ENCODE data around the gene SFRP4.
"Not testable (repeated sequence)": the region's sequence is repeated elsewhere in the genome, so short reads cannot be mapped to it uniquely, and the experiment has no call there.

SFRP4 gene

DNA sequence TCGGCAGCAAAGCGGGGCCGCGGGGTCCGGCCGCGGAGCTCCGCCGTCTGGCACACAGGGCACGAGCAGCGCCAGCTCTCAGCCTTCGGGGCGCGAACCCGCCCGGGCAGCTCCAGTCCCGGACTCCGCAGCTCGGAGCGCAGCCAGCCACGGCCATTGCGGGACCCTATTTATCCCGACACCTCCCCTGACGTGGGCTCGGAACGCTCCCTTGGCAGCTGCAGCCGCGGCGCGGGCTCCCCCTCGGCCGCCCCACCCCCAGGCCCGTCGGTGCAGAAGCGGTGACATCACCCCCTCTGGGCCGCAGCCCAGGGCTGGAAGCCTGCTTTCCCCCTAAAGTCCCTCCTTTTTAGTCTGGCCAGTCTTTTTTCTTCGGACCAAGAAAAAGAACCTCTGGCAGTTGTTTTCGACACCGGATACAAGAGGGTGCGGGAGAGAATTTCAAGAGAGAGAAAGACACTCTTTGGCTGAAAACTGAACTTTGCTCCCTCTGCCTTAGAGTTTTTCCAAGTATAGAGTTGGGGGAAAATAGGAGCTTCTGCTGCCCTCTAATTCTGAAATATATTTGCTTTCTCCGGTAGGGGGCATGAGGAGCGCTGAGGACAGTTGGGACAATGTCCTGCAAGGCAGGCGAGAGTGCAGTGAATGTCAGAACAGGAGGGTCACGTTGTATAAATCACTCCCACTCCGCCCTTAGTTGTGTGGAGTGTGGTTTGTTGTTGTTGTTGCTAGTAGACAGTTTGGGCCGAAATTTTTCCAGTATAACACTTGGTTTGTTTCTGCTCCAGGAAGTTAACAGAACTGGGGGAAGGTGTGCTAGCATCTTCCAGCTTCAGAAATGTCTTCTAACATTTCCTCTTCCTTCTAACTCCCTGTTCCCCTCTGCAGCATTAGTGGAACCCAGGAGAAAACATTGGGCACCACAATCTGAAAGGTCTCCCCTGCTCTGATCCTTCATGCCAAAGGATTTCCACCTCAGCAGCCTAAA is at the start of gene SFRP4:
Gene SFRP4, minus strand, starts transcription at position 145 of the 988 bp plus-strand sequence. CDS start 280 bp downstream, outside the sequence.
- no peak for DNase-seq (ENCODE audit: extremely low read depth, low read depth)
- TF ChIP-seq, protein P1, sequence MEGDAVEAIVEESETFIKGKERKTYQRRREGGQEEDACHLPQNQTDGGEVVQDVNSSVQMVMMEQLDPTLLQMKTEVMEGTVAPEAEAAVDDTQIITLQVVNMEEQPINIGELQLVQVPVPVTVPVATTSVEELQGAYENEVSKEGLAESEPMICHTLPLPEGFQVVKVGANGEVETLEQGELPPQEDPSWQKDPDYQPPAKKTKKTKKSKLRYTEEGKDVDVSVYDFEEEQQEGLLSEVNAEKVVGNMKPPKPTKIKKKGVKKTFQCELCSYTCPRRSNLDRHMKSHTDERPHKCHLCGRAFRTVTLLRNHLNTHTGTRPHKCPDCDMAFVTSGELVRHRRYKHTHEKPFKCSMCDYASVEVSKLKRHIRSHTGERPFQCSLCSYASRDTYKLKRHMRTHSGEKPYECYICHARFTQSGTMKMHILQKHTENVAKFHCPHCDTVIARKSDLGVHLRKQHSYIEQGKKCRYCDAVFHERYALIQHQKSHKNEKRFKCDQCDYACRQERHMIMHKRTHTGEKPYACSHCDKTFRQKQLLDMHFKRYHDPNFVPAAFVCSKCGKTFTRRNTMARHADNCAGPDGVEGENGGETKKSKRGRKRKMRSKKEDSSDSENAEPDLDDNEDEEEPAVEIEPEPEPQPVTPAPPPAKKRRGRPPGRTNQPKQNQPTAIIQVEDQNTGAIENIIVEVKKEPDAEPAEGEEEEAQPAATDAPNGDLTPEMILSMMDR (IDR thresholded peaks at IDR 0.05; ENCODE audit: low read depth, low read length, missing control alignments): peak; percentile 58
- H3K4me3 ChIP-seq (replicated peaks; ENCODE audit: low read depth, low read length): no peak within 1 kb of the TSS

DNA sequence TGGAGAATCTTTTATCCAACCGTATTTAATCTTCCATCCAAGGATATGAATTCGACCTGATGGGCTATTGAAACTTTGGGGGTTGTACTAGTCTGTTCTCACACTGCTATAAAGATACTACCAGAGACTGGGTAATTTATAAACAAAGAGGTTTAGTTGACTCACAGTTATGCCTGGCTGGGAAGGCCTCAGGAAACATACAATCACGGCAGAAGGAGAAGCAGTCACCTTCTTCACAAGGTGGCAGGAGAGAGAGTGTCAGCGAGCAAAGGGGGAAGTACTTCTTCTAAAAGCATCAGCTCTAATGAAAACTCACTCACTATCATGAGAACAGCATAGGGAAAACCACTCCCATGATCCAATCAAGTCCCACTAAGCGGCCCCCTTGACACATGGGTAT is 47.6 kb upstream of the SFRP4 start:
- no peak for DNase-seq (ENCODE audit: extremely low read depth, low read depth)
- TF ChIP-seq, protein P1 (IDR thresholded peaks at IDR 0.05; ENCODE audit: low read depth, low read length, missing control alignments): no peak
- no peak overlapping the region for H3K4me3 ChIP-seq (replicated peaks; ENCODE audit: low read depth, low read length)

DNA sequence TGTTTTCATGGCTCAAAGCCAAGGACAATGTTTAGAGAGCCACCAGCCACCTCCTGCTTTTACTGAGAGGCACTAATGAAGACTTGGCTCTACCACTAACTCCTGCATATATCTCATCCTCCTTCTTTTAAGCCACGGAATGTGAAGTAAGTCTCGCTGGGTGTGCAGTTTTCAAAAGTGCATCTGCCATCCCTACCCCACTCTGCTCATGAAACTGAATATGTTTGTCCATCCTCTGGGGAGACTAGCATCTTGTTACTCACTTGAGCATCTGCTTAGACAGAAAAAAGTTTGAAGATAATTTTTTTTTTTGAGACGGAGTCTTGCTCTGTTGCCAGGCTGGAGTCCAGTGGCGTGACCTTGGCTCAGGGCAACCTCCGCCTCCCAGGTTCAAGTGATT is 44.6 kb upstream of the SFRP4 start:
- no peak for DNase-seq (ENCODE audit: extremely low read depth, low read depth)
- TF ChIP-seq, protein P1 (IDR thresholded peaks at IDR 0.05; ENCODE audit: low read depth, low read length, missing control alignments): no peak
- H3K4me3 ChIP-seq (replicated peaks; ENCODE audit: low read depth, low read length): no peak overlapping the region

DNA sequence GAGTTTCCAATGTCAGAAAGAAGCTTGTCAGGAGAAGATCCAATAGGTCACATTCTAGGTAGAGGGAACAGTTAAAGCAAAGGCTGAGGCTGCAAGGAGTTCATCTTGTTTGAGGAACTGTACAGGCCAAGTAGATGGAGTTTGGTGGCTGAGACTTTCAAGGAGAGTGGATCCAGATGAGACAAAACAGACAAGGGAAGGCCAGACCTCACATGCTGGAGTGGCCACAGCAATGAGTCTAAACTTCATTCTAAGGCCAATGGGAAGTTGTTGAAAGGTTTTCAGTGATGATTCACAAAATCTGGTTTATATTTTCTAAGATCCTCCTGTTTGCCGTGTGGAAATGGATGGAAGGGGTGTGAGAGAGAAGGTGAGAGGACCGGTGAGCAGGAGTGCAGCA is 43.9 kb upstream of the SFRP4 start:
- TF ChIP-seq, protein P1 (IDR thresholded peaks at IDR 0.05; ENCODE audit: low read depth, low read length, missing control alignments): no peak
- H3K4me3 ChIP-seq (replicated peaks; ENCODE audit: low read depth, low read length): no peak overlapping the region
- no peak for DNase-seq (ENCODE audit: extremely low read depth, low read depth)

DNA sequence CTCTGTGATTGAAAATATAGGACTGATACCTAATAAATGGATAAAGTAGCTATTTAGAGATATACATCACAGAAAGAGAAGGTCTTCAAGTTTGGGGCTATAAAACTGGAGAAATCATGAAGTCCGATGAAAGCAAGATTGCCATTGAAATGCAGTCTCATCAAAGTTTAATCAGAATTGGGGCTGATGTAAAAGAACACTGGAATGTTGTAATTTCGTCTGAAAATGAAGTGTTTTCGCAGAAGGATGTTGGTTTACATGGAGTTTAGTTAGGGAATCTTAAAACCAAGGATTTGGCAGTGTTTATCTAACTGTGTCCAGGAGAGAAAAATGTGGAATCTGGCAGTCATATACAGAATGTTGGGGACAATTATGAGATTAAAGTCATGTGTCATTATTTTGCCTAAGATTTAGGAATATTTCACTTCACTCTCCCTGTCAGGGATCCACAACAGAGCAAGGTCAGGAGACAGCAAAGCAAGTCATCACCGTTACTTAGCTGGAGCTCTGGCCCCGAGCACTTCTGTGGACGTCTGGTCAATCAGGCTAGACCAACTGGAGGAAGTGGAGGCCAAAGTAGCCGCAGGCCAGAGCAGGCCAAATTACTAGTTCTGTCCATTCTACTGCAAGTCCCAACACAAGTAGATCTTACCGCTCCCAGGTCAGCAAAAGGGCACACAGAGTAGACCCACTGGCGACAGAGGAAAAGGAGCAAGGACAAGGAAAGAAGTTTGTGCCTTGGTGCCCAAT is 40.8 kb upstream of the SFRP4 start:
- TF ChIP-seq, protein P1 (IDR thresholded peaks at IDR 0.05; ENCODE audit: low read depth, low read length, missing control alignments): no peak
- no peak for DNase-seq (ENCODE audit: extremely low read depth, low read depth)

DNA sequence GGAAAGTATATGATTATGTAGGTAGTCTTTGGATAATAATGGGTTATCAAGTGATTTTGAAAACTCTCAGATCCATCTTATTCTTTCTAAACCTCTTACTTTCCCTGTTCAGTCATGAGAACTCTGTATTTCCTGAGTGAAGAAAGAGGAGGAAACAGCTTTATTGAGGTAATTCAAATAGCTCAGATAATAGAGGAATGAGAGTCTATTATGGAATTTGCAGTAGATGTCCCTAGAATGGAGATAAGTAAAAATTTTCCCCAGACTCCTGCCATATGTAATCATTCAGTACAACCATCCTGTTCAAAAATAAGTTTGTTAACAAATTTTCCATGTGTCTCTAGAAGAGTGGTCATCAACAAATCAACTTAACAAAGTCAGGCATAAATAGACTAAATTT is 40.2 kb upstream of the SFRP4 start:
- TF ChIP-seq, protein P1 (IDR thresholded peaks at IDR 0.05; ENCODE audit: low read depth, low read length, missing control alignments): no peak
- no peak overlapping the region for H3K4me3 ChIP-seq (replicated peaks; ENCODE audit: low read depth, low read length)
- DNase-seq (ENCODE audit: extremely low read depth, low read depth): no peak

More for the DNA sequence above, 40.8 kb upstream of the SFRP4 start:
- no peak overlapping the region for H3K4me3 ChIP-seq (replicated peaks; ENCODE audit: low read depth, low read length)

DNA sequence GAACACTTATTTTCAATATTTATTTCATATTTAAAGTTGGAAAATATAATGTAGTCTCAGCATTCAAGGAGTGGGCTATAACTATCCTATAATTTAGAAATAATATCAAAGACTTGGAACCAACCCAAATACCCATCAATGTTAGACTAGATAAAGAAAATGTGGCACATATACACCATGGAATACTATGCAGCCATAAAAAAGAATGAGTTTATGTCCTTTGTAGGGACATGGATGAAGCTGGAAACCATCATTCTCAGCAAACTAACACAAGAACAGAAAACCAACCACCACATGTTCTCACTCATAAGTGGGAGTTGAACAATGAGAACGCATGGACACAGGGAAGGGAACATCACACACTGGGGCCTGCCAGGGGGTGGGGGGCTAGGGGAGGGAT is 37.6 kb upstream of the SFRP4 start:
- not testable (repeated sequence) for H3K4me3 ChIP-seq (replicated peaks; ENCODE audit: low read depth, low read length); DNase-seq (ENCODE audit: extremely low read depth, low read depth)
